PFSK-1 (cell line): Measurements from ENCODE around the gene MMEL1.

Experiments
- FOXP2 ChIP-seq: optimal IDR thresholded peaks from 2 replicates; pipeline ENCODE3; 2011; ENCODE audit warnings: borderline replicate concordance, control low read depth, inconsistent platforms; ENCODE audit not compliant: insufficient read depth; ENCODE audit errors: extremely low read length, extremely low read depth
- POLR2AphosphoS5 ChIP-seq: IDR thresholded peaks from 2 replicates; pipeline ENCODE4 v1.6.1; 2012; ENCODE audit warnings: low read depth, mild to moderate bottlenecking, control low read depth, low read length, moderate library complexity
- REST ChIP-seq, 2 experiments: IDR thresholded peaks; 2 replicates each; pipeline versions ENCODE4 v1.6.1 to v1.8.0; 2011 to 2012; ENCODE audit warnings: low read depth in 2 of 2, low read length in 2 of 2, control low read depth in 1 of 2, inconsistent platforms in 1 of 2, mild to moderate bottlenecking in 1 of 2, moderate library complexity in 1 of 2; ENCODE audit not compliant: insufficient read depth in 1 of 2
- SIN3A ChIP-seq: IDR thresholded peaks from 2 replicates; pipeline ENCODE4 v1.6.1; 2012; ENCODE audit warnings: mild to moderate bottlenecking, low read length, moderate library complexity, borderline replicate concordance; ENCODE audit not compliant: insufficient read depth
- TAF1 ChIP-seq: IDR thresholded peaks from 2 replicates; pipeline ENCODE4 v1.6.1; 2012; ENCODE audit warnings: low read length, control low read depth, borderline replicate concordance; ENCODE audit not compliant: insufficient read depth

GRCh38 chr1:2633366-2633935 is 635 bp upstream of the MMEL1 start:
- TF ChIP-seq SIN3A (no peak), TAF1 (no peak), POLR2AphosphoS5 (no peak), REST (IDR thresholded peaks at IDR 0.05; ENCODE audit: insufficient read depth in 1 of 2, low read depth in 2 of 2, low read length in 2 of 2) (no peak), FOXP2 (no peak)
